MM.1S (cell line): Measurements from ENCODE around the gene GSTA4.

Experiments
- DNase-seq: peaks from one replicate; pipeline ENCODE4 v3.0.0-alpha.2; 2015
- H2AFZ ChIP-seq: fragments of 300-600 bp; sonication (generic); 2 replicates; pipeline ENCODE4 v1.6.0; 2016; ENCODE audit warnings: antibody characterized with exemption, low read length
- H3F3A ChIP-seq: fragments of 300-600 bp; sonication (generic); 2 replicates; pipeline ENCODE4 v1.6.1; 2016; ENCODE audit warnings: mild to moderate bottlenecking, antibody characterized with exemption, low read length, moderate library complexity, mixed read lengths; ENCODE audit not compliant: insufficient read depth
- H3K27ac ChIP-seq: fragments of 300-600 bp; sonication (generic); 2 replicates; pipeline ENCODE4 v1.5.1; 2016; ENCODE audit warnings: mild to moderate bottlenecking, low read length
- H3K27me3 ChIP-seq: fragments of 300-600 bp; sonication (generic); replicated peaks from 2 replicates; pipeline ENCODE4 v1.6.0; 2016; ENCODE audit warnings: low read length; ENCODE audit not compliant: insufficient read depth
- H3K36me3 ChIP-seq: fragments of 300-600 bp; sonication (generic); replicated peaks from 2 replicates; pipeline ENCODE4 v1.6.1; 2016; ENCODE audit warnings: mild to moderate bottlenecking, low read length, mixed read lengths; ENCODE audit not compliant: insufficient read depth
- H3K4me1 ChIP-seq: fragments of 300-600 bp; sonication (generic); 2 replicates; pipeline ENCODE4 v1.6.1; 2016; ENCODE audit warnings: low read length, mixed read lengths
- H3K4me2 ChIP-seq: fragments of 300-600 bp; sonication (generic); 2 replicates; pipeline ENCODE4 v1.6.0; 2016; ENCODE audit warnings: low read depth, low read length
- H3K4me3 ChIP-seq: fragments of 300-600 bp; sonication (generic); 2 replicates; pipeline ENCODE4 v1.5.1; 2016; ENCODE audit warnings: low read length, mixed read lengths
- H3K79me2 ChIP-seq: fragments of 300-600 bp; sonication (generic); 2 replicates; pipeline ENCODE4 v1.6.1; 2016; ENCODE audit warnings: mixed run types, low read length, mixed read lengths
- H3K9ac ChIP-seq: fragments of 300-600 bp; sonication (generic); 2 replicates; pipeline ENCODE4 v1.6.1; 2016; ENCODE audit warnings: low read length, mixed read lengths
- H3K9me2 ChIP-seq: fragments of 300-600 bp; sonication (generic); replicated peaks from 2 replicates; pipeline ENCODE4 v1.6.1; 2016; ENCODE audit warnings: mild to moderate bottlenecking, low read length, mixed read lengths; ENCODE audit not compliant: insufficient read depth
- H3K9me3 ChIP-seq: fragments of 300-600 bp; sonication (generic); replicated peaks from 2 replicates; pipeline ENCODE4 v1.6.1; 2016; ENCODE audit warnings: mild to moderate bottlenecking, low read length, mixed read lengths; ENCODE audit not compliant: insufficient read depth
- H4K20me1 ChIP-seq: fragments of 300-600 bp; sonication (generic); 2 replicates; pipeline ENCODE4 v1.6.1; 2016; ENCODE audit warnings: mild to moderate bottlenecking, low read length, moderate library complexity, mixed read lengths; ENCODE audit not compliant: insufficient read depth
- EZH2 ChIP-seq: fragments of 300-600 bp; sonication (generic); optimal IDR thresholded peaks from 2 replicates; pipeline ENCODE3; 2017; ENCODE audit warnings: low read depth, mild to moderate bottlenecking, antibody characterized with exemption, low read length, mixed read lengths
- EZH2phosphoT487 ChIP-seq: fragments of 300-600 bp; sonication (generic); IDR thresholded peaks from 2 replicates; pipeline ENCODE4 v1.6.1; 2018; ENCODE audit warnings: antibody characterized with exemption, low read length
- TF ChIP-seq, protein P1 (sequence below): fragments of 300-600 bp; sonication (generic); IDR thresholded peaks from 2 replicates; pipeline ENCODE4 v1.5.1; 2016; ENCODE audit warnings: antibody characterized with exemption, low read length, mixed read lengths

GSTA4 gene

GRCh38 chr6:52975580-52975979 is 19.5 kb downstream of the GSTA4 start:
- no peak for TF ChIP-seq EZH2phosphoT487
- H3K9me3 ChIP-seq = no peaks in the 10 kb centered on the region
- no peaks in the 10 kb centered on the region for H3K27me3 ChIP-seq
- H3F3A ChIP-seq = no peaks in the 10 kb centered on the region
- no peaks in the 10 kb centered on the region for H3K79me2 ChIP-seq
- H3K9me2 ChIP-seq = no peaks in the 10 kb centered on the region
- no peak overlapping the region for H3K9ac ChIP-seq
- H3K27ac ChIP-seq = no peak overlapping the region
- peaks cover 10% of the 10 kb centered on the region for H3K4me1 ChIP-seq
- H3K4me3 ChIP-seq = no peak overlapping the region
- no peak overlapping the region for H2AFZ ChIP-seq
- no peaks in the 10 kb centered on the region for H4K20me1 ChIP-seq
- no peak overlapping the region for H3K4me2 ChIP-seq
- no peaks in the 10 kb centered on the region for H3K36me3 ChIP-seq
- no peak for DNase-seq

DNA sequence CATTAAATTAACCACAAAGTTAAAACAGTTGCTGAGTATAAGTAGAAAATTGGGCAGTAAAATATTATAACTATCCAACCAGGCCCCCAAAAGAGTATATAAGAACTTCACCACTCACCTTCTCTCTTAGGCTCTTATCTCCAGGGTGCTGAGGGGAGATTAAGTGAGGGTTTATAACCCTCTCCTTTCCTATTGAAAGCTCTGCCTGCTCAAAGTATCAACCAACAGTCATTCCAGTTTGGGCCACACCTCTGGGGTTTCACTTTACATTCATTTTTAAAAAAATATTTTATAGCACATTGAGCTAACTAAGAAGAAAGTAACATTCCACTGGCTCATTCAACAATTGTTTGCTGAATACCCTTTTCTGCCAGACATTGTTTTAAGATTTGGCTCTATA is 22.1 kb downstream of the GSTA4 start:
- no peak for DNase-seq
- H3K79me2 ChIP-seq = no peaks in the 10 kb centered on the region
- H3K4me2 ChIP-seq = no peak overlapping the region
- no peaks in the 10 kb centered on the region for H4K20me1 ChIP-seq
- H3K9ac ChIP-seq = no peak overlapping the region
- no peak overlapping the region for H3K4me3 ChIP-seq
- H2AFZ ChIP-seq = no peak overlapping the region
- peaks cover 10% of the 10 kb centered on the region for H3K4me1 ChIP-seq
- H3K27me3 ChIP-seq = no peaks in the 10 kb centered on the region
- H3K9me2 ChIP-seq = no peaks in the 10 kb centered on the region
- TF ChIP-seq, protein P1, sequence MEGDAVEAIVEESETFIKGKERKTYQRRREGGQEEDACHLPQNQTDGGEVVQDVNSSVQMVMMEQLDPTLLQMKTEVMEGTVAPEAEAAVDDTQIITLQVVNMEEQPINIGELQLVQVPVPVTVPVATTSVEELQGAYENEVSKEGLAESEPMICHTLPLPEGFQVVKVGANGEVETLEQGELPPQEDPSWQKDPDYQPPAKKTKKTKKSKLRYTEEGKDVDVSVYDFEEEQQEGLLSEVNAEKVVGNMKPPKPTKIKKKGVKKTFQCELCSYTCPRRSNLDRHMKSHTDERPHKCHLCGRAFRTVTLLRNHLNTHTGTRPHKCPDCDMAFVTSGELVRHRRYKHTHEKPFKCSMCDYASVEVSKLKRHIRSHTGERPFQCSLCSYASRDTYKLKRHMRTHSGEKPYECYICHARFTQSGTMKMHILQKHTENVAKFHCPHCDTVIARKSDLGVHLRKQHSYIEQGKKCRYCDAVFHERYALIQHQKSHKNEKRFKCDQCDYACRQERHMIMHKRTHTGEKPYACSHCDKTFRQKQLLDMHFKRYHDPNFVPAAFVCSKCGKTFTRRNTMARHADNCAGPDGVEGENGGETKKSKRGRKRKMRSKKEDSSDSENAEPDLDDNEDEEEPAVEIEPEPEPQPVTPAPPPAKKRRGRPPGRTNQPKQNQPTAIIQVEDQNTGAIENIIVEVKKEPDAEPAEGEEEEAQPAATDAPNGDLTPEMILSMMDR = no peak
- H3K27ac ChIP-seq = no peak overlapping the region
- H3F3A ChIP-seq = no peaks in the 10 kb centered on the region
- no peaks in the 10 kb centered on the region for H3K9me3 ChIP-seq
- H3K36me3 ChIP-seq = no peaks in the 10 kb centered on the region

GRCh38 chr6:52969359-52969758 is 25.7 kb downstream of the GSTA4 start:
- no peak for DNase-seq
- H3K9me2 ChIP-seq = no peaks in the 10 kb centered on the region
- H3K4me3 ChIP-seq = no peak overlapping the region
- TF ChIP-seq EZH2phosphoT487 = no peak
- TF ChIP-seq, protein P1 = no peak
- TF ChIP-seq EZH2 = no peak
- no peaks in the 10 kb centered on the region for H3K9me3 ChIP-seq
- no peaks in the 10 kb centered on the region for H3K4me1 ChIP-seq
- no peaks in the 10 kb centered on the region for H3K27me3 ChIP-seq
- H2AFZ ChIP-seq = no peak overlapping the region
- H3K4me2 ChIP-seq = no peak overlapping the region
- H3K36me3 ChIP-seq = no peaks in the 10 kb centered on the region
- no peak overlapping the region for H3K27ac ChIP-seq
- no peak overlapping the region for H3K9ac ChIP-seq
- H4K20me1 ChIP-seq = no peaks in the 10 kb centered on the region
- no peaks in the 10 kb centered on the region for H3F3A ChIP-seq
- H3K79me2 ChIP-seq = no peaks in the 10 kb centered on the region

- no peaks in the 10 kb centered on the region for H3K79me2 ChIP-seq
- no peak overlapping the region for H2AFZ ChIP-seq
- no peak overlapping the region for H3K4me2 ChIP-seq
- H3K27me3 ChIP-seq = no peaks in the 10 kb centered on the region
- H3K27ac ChIP-seq = no peak overlapping the region
- DNase-seq = no peak
- H3K9me2 ChIP-seq = no peaks in the 10 kb centered on the region
- no peak overlapping the region for H3K4me3 ChIP-seq
- H3K9me3 ChIP-seq = no peaks in the 10 kb centered on the region
- no peaks in the 10 kb centered on the region for H3K36me3 ChIP-seq
- H4K20me1 ChIP-seq = no peaks in the 10 kb centered on the region
- no peaks in the 10 kb centered on the region for H3K4me1 ChIP-seq
- no peak for TF ChIP-seq EZH2phosphoT487
- TF ChIP-seq, protein P1 = no peak
- no peak for TF ChIP-seq EZH2
- no peaks in the 10 kb centered on the region for H3F3A ChIP-seq
- H3K9ac ChIP-seq = no peak overlapping the region
Measured at GRCh38 chr6:52966101-52966500, 29.0 kb downstream of the GSTA4 start.
